Panc1 (cell line): ENCODE results near the gene KIF3A.

Source experiments
- CTCF ChIP-seq: fragments of 450-650 bp; IDR thresholded peaks from 2 replicates; pipeline ENCODE4 v1.5.1; 2017; ENCODE audit warnings: mild to moderate bottlenecking
- SIN3A ChIP-seq: IDR thresholded peaks from 2 replicates; pipeline ENCODE4 v1.6.1; 2012; ENCODE audit warnings: low read depth, mild to moderate bottlenecking, low read length, moderate library complexity, borderline replicate concordance; ENCODE audit not compliant: insufficient read depth
- TCF7L2 ChIP-seq: IDR thresholded peaks from 2 replicates; pipeline ENCODE4 v1.6.1; 2011; ENCODE audit warnings: mild to moderate bottlenecking, low read depth, low read length, inconsistent platforms

GRCh38 chr5:132662004-132662401, 75.3 kb downstream of the KIF3A start:
- TF ChIP-seq CTCF (no peak), SIN3A (no peak), TCF7L2 (no peak)
